Caki2 (cell line): ENCODE data around the gene IFITM2. TPM values are rescaled to one million over a fixed set of nuclear protein-coding genes. Genes with fewer than 3 reads are reported as not detected.
"Not testable (repeated sequence)": the region's sequence is repeated elsewhere in the genome, so short reads cannot be mapped to it uniquely, and the experiment has no call there.

ENCODE experiments used
- DNase-seq: peaks from one replicate; pipeline ENCODE4 v3.0.0-alpha.2; 2015; ENCODE audit warnings: low read depth
- in situ Hi-C: cut with HindIII; loops from 2 replicates; pipeline ENCODE4 v1.10.0; 2016; ENCODE audit warnings: low sequenced_read_pairs, low pct_unique_long_range_greater_than_20kb, mixed read lengths
- total RNA-seq: library from RNA; depleted of rRNA; stranded (reverse); fragments of >200 nt; shearing (Covaris generic); gene quantifications from 2 replicates; pipeline ENCODE4 v1.2.3, GENCODE V29; 2014; ENCODE audit warnings: low replicate concordance; rRNA removed

Gene IFITM2
- not detected in 2 replicates for total RNA-seq

- DNase-seq = peak; percentile 44
- in situ Hi-C loops = not testable (repeated sequence)
Observed at GRCh38 chr11:307766-308708, at the start of gene IFITM2. Gene IFITM2 (plus strand): TSS chr11:307816. CDS start chr11:308193, 377 bp downstream.

DNA sequence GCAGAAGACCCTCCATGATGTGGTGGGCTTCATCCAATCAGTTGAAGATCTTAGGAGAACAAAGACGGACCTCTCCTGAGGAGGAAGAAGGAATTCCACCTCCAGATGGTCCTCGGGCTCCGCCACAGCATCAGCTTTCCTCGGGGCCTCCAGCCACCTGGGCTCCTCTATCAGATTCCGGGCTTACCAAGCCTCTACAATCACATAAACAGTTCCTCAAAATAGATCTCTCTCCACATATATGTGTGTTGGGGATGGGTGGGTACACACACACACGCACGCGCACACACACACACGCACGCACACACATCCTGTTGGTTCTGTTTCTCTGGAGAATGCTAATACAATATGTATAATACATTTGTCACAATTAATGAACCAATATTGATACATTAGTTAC lies 48.2 kb upstream of the IFITM2 start:
- DNase-seq = no peak
- in situ Hi-C loops = no loop called here

- no peak for DNase-seq
- in situ Hi-C loops = no loop called here
Observed at GRCh38 chr11:261624-262023, 46.0 kb upstream of the IFITM2 start.

DNA sequence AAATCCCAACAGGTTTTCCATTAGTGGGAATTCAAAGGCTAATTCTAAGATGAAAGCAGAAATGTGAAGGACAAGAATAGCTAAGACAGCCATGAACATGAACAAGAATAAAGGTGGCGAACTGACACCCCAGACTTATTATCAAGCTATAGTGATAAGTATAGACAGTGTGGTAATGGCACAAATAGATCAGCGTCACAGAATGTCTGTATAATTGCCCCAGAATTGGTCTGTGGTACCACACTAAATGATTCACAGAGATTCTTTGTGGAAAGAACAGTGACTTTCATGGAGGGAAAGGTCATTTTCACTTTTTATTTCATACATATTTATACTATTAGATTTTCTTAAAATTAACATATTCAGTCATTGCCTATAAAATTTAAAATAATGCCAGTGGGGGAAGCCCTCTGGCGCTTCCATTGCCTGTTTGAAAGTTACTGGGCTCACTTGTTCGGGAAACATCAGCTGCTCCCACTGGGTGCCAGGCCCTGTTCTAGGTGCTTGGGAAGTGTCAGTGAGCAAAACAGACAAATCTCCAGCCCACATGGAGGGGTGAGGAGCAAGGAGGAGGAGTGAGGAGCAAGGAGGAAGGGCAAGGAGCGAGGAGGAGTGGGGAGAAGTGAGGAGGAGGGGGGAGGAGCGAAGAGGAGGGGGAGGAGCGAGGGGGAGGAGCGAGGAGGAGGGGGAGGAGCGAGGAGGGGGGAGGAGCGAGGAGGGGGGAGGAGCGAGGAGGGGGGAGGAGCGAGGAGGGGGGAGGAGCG lies 40.8 kb upstream of the IFITM2 start:
- DNase-seq = peak; percentile 34
- in situ Hi-C loops = no loop called here

GRCh38 chr11:267491-267994 lies 40.1 kb upstream of the IFITM2 start:
- in situ Hi-C loops = no loop called here
- peak; percentile 54 for DNase-seq

DNA sequence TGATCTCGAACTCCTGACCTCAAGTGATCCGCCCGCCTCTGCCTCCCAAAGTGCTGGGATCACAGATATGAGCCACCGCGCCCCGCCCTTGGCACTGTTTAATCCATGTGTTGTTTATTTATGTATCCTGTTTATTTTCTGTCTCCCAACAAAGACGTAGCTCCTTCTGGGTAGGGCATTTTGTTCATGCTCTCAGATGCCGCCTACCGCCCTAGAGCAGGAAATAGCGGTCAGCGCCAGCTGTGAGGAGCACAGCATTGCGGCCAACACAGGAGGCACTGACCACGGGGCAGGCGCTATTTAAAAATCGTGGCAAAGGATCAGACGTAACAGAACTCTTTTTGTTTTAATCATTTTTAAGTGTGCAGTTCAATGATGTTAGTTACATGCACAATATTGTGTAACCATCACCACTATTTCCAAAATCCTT lies 38.9 kb upstream of the IFITM2 start:
- DNase-seq, in situ Hi-C loops: not testable (repeated sequence)

- in situ Hi-C loops = no loop called here
- no peak for DNase-seq
Observed at GRCh38 chr11:269146-269890, 38.3 kb upstream of the IFITM2 start.

GRCh38 chr11:270451-271318 lies 36.9 kb upstream of the IFITM2 start:
- no peak for DNase-seq
- in situ Hi-C loops = no loop called here

DNA sequence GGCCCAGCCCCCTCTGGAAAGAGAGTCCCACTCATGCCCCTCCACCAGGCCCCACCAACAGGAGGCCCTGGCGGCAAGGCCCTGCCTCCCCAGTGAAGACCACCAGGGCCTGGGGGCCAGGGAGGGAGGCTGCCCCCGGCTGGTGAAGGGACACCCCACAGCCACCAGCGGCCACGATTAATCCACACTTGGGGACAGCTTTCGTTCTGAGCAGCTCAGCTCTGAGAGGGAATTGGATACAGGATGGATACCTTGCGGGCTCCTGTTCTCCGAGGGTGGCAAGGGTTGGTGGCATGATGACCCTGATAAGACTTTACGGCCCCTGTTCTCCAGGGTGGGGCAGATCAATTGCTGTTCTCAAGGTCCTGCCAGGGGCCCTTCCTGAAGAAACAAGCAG lies 36.3 kb upstream of the IFITM2 start:
- DNase-seq = no peak
- in situ Hi-C loops = no loop called here

DNA sequence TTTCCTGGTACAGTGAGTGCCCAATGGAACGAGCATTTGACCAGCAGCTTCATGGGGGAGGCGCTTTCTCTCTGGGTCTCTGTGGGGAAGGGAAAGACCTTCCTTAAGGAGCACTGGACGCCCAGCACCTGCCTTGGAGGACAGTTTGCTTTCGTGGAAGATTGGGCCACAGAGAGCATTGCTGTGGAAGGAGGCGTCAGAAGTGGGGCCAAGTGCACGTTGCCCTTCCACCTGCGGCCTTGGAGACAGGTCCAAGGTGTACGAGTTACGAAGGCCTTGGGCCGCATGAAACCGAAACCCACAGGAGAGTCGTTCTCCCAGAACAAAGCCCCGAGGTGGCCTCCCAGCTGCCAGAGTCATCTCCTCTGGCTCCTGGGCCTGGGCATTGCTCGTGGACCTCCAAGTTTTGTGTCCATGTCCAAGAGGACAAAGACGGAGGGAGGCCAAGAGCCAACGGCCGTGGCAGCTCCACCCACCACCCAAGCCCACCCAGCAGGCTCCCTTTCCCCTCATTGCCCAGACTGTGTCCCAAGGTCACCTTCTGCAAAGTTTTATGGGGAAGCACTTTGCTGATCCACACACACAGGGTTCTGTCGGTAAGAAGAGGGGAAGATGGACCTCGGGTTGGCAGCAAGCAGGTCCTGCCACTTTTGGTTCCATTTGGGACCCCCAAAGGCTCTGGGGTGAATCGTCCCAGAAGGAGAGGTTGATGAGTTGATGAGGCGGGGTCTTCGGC lies 35.3 kb upstream of the IFITM2 start:
- in situ Hi-C loops = no loop called here
- no peak for DNase-seq

DNA sequence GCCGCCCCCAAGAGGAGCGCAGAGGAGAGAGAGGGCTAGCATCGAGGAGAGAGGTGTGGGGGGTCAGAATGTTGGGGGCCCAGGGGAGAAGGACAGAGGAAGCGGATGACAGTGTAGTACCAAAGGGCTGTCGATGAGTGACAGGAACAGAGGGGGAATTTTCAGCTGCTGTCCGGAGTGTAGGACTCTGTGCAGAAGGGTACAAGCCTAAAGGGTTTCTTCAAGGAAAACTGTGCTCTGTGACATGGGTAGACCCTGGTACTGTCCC lies 34.8 kb upstream of the IFITM2 start:
- in situ Hi-C loops = no loop called here
- no peak for DNase-seq

- in situ Hi-C loops = no loop called here
- DNase-seq = no peak
Observed at GRCh38 chr11:276219-276618, 31.4 kb upstream of the IFITM2 start.

GRCh38 chr11:278001-278951 lies 29.3 kb upstream of the IFITM2 start, which contains the start of gene NLRP6:
Gene NLRP6 (plus strand): TSS chr11:278407. CDS start chr11:278570, 163 bp downstream.
- DNase-seq = no peak
- in situ Hi-C loops = no loop called here

DNA sequence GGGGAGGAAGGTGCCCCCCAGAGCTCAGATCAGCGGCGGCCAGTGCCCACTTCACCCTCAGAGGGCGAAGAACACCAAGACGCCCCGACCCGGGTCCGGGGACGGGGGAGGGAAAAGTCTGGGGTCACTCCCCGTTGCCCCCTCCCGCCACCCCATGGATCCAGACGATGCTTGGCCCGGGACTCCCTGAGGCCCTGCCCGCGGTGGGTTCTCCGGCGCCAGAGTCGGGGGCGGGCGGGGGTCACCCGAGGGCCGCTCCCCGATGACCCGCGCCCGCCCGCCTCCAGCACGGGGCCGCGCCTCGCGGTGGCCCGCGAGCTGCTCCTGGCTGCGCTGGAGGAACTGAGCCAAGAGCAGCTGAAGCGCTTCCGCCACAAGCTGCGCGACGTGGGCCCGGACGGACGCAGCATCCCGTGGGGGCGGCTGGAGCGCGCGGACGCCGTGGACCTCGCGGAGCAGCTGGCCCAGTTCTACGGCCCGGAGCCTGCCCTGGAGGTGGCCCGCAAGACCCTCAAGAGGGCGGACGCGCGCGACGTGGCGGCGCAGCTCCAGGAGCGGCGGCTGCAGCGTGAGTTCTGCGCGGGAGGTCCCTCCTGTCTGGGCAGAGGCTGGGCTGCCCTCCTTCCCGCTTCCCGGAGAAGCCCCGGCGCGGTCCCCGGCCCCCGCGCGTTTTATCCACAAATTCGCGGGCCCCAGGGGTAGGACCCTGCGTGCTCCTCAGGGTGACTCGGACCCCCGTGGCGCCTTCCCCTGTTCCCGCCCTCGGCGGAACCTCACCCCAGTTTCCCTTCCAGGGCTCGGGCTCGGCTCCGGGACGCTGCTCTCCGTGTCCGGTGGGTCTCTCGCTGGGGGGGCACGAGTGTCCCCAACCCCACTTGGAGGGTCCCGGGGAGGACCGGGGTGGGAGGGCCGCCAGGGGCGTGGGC lies 28.3 kb upstream of the IFITM2 start:
- in situ Hi-C loops = no loop called here
- no peak for DNase-seq
